ENCODE data around the gene FXR1.
"Not testable (repeated sequence)": the region's sequence is repeated elsewhere in the genome, so short reads cannot be mapped to it uniquely, and the experiment has no call there.

Gene FXR1

DNA sequence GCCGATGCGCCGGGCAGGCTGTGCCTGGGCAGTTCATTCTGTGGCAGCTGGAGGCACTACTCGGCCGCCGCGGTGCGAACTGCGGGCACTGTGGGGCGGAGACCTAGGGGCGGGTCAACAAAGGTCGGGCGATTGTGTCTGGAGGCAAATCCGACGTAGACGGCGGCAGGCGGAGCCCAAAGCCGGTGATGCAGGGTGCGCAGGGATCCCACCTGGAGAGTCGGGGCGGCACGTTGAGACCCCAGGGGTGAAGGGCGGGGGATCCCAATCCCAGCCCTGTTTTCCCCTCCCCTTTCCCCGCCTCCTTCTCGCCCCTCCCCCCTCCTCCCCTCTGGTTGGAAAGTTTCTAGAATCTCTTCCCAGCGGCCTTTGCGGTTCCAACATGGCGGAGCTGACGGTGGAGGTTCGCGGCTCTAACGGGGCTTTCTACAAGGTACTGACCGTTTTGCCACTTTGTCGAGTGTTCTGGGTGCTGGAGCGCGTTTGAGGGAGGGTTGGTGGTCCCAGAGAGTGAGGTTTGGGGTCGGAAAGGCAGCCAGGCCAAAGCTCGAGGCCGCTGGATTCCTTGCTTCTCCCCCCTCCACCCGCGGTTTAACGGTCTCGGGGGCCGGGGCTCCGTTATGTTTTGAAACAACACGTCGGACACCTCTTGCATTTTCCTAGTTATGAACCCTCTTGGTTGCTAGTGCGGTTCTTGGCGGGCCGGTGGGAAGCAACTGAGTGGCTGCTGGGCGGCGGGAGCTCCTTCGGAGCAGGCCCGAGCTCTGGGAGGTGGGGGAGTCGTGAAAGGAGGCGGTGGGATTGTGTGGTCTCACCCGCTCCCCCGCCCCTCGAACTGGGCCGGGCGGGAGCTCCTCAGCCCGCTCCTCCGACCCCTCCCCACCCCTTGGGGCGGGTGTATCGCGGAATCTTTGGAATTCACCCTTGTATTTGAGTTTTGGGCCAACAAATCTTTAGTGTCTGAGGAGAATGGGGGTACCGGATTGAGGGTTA, at the start of gene FXR1:
TSS of gene FXR1 (plus strand) at position 367 of the 993 bp plus-strand sequence. CDS start at position 383, 16 bp downstream.
- peak; percentile 96 for DNase-seq

GRCh38 chr3:180870008-180870699, 42.3 kb upstream of the FXR1 start:
- no peak for DNase-seq

DNA sequence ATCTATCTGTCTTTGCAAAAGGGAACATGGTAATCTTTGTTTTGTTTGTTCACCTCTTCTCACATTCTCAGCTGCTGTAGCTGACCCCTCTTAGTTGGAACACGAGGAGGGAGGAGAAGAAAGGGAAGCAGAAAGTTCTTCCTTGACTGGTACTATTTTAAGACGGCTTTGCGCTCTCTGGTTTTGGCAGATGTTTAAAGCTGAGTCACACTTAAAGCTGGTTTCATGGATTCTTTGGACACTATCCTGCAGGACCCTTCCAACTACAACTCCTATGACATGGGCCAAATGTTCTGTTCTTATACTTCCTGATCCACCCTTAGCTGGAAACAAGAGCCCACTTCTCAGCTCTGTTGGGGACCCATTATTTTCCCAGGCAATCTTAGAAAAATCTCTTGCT, 40.6 kb upstream of the FXR1 start:
- no peak for DNase-seq

GRCh38 chr3:180872430-180872829, 40.0 kb upstream of the FXR1 start:
- DNase-seq, result not testable (repeated sequence)

GRCh38 chr3:180875124-180875698, 37.3 kb upstream of the FXR1 start:
- no peak for DNase-seq

- DNase-seq, result peak; percentile 10
Measured at GRCh38 chr3:180881065-180881801, 31.2 kb upstream of the FXR1 start.

GRCh38 chr3:180882115-180882514, 30.4 kb upstream of the FXR1 start:
- no peak for DNase-seq

DNA sequence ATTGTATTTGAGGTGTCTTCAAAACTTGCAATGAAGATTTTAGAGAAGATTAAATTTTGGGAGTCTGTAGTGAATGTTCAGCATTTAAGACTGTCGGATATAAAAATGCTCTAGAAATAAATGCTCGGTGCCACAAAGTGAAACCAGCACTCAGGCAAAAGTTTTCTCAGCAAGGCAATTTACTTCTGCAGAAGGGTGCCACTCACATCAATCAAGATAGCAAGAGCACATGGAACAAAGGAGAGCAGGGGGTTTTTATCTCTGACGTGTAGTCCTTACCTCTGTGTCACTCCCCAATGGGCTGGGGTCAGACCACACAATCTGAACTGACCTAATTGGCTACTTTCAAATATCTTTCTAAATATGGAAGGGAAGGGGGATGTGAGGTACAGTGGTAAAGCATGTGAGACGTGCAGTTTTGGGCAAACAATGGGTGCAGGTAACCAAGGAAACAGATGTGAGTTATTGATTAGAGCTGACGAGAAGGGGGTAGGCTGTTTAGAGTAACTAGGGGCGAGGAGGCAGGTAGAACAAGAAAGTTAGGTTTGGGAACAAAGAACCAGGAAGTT, 23.4 kb upstream of the FXR1 start:
- no peak for DNase-seq

- no peak for DNase-seq
Measured at GRCh38 chr3:180898572-180898971, 13.9 kb upstream of the FXR1 start.

GRCh38 chr3:180909369-180910127, 2.9 kb upstream of the FXR1 start:
- DNase-seq, result no peak

DNA sequence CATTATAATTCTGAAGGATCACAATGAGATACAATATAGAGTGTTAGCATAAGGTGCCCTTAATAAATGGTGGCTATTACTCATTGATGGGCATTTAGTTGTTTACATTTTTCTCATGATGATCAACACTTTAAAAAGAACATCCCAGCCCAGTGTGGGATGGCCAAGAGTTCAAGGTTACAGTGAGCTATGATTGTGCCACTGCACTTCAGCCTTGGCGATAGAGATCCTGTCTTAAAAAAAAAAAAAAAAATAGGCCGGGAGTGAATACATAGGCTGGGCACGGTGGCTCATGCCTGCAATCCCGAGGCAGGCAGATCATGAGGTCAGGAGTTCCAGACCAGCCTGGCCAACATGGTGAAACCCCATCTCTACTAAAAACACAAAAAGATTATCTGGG, 1.6 kb upstream of the FXR1 start:
- DNase-seq, result no peak

DNA sequence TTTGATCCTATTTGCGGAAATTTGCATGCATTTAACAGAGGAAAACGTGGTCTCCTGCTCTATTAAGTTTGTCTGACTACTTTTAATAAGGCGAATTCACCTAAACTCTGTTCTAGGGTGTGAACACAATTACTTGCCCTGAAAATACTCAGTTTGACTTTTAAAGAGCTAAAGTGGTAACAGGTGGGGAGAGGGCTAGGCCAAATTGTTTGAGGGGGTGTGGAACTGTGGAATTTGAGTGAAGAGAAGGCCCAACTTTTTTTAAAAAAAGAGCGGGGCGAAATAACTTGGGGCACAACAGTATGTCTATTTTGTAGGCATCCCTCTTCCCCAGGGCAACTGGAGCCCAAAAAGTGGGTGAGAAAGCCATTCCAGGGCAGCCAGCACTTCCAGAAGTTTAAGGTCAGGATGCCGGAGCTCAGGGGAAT, 580 bp upstream of the FXR1 start:
- DNase-seq, result no peak

DNA sequence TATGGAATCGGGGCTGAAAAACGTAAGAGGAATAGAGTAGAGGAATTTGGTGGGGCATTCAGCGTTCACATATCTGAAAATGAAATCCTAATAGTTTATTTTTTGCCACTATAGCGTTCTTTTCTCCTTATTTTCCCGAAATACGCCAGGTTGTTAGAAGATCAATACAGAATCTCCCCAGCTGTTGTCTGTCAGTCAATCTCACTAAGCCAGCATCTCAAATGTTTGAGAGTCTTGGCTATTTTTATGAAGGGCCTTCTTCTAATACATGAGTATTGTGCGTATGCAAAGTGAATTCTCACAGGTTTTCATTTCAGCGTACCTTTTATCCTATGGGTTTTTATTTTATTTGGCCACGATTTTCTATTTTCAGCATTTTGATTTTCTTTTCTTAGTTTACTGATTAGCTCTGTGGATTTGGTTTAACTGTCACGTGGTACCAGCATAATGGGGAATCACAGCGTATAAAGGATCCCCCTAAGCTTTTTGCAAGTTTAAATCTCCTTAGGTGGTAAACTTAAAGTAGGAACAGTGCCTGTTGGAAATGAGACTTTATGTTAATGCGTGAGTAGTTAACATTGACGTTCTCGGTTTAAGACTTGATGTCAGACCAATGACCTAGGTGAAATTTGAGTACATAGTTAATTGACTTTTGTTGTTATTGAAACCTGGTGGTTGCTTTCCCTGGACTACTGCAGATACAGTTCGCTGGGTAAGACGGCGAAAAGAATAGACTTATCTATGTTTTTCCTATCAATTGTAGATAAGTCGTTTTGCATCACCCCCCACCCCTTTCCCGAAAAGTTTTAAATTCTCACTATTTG, 1.3 kb downstream of the FXR1 start:
- no peak for DNase-seq

DNA sequence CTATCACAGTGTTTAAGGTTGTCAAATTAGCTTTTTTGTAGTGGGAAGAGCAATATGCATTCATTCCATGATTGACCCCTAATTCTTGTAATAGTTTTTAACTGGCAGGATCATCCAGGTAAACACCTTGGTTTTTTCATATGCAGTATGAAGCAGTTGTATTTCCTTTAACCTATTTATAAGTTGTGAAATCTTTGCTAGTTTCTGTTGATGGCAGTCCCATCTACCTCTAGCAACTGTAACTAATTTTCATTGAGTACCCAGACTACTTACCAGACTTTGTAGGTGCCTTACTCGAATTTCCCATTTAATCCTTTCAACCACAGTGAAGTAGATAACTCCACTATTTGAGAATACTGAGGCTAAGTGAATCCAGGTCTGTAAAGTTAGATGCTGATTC, 6.1 kb downstream of the FXR1 start:
- no peak for DNase-seq

GRCh38 chr3:180922242-180922641, 9.8 kb downstream of the FXR1 start:
- no peak for DNase-seq

- DNase-seq, result no peak
Measured at GRCh38 chr3:180923561-180923960, 11.1 kb downstream of the FXR1 start.

DNA sequence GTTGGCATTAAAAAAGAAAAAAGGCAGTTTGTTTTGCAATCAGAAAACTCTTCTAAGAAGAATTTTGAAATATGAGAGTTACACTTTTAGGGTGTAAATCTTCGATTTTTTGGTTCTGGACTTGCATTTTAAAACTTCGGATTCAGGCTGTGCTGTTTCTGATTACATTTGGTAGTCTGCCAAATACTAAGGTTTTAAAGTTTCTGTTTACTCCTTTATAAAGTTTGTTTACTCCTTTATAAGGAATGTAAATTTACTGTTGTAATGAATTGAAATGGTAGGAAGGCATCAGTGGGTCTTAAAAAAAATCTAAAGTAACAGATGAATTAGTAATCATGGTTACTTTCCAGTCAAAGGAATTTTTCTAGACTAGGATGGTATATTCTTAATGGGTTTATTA, 14.1 kb downstream of the FXR1 start:
- no peak for DNase-seq

GRCh38 chr3:180929376-180929775, 16.9 kb downstream of the FXR1 start:
- DNase-seq, result peak; percentile 12

DNA sequence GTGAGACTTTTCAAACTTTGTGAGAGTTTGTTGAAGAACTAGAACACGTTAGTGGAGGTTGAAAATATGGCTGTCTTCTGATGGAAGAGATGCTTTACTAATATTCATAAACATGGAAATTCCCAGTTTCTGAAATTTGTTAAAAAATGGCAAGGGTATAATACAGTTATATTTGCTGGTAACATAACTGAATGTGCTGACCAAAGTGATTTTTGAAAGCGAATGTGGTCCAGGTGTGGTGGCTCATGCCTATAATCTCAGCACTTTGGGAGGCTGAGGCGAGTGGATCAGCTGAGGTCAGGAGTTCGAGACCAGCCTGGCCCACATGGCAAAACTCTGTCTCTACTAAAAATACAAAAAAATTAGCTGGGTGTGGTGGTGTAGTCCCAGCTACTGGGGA, 18.1 kb downstream of the FXR1 start:
- DNase-seq, result no peak

DNA sequence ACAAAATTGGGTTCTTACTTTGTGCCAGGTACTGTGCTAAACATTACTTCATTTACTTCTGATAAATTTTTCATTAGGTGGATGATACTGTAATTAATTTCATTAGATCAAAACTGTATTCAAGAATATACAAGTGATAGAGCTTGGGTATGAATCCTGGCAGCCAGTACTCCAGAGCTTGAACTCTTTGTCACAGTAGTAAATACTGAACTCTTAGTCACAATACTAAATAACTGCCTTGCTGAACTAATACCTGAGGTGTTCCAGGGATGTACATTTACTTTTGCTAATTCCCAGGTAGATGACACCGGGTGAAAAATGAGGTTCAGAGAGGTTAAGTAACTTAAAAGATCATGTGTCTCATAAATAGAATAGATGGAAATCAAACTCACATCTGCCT, 20.3 kb downstream of the FXR1 start:
- DNase-seq, result peak; percentile 59

DNA sequence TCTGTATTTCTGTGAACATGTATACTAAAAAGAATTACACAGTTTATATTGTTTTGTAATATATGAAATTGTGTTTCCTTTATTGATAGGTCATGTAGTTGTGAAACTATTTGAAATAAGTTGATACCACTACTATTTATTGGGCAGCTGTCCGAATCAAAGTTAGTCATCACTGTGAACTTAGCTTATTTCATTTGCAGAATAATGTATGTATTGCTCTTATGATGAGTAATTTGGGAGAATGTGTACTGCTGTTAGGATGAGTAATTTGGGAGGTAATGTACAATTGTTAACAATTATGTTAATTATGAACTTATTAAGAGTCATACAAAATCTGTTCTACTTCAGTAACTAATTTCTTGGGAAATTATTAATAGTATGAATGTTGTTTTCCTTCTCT, 22.2 kb downstream of the FXR1 start:
- DNase-seq, result no peak

Data from NCI-H69 (cell line).